H1 (cell line): ENCODE data around the gene RNF214. TPM values are rescaled to one million over a fixed set of nuclear protein-coding genes. Genes with fewer than 3 reads are reported as not detected.

ENCODE experiments used
- CHD7 ChIP-seq: fragments of 300-600 bp; sonication (generic); IDR thresholded peaks from 2 replicates; pipeline ENCODE4 v1.7.1; 2012; ENCODE audit warnings: low read length, moderate library complexity, mild to moderate bottlenecking, inconsistent platforms; ENCODE audit not compliant: insufficient replicate concordance
- MAFK ChIP-seq: IDR thresholded peaks from 2 replicates; pipeline ENCODE4 v1.6.1; 2012; ENCODE audit warnings: low read depth, mild to moderate bottlenecking, improper control_type of control experiment, low read length
- TAF1 ChIP-seq: IDR thresholded peaks from 2 replicates; pipeline ENCODE4 v1.6.1; 2011; ENCODE audit warnings: mild to moderate bottlenecking, low read depth, low read length
- polyA plus RNA-seq, 7 experiments: library from polyadenylated mRNA; depleted of rRNA in 3 of 7; stranded (reverse) in 5 of 7; unstranded in 2 of 7; fragments of >200 nt in 5 of 7; fragments of 200-250 nt in 2 of 7; gene quantifications; 1 replicate in 5 of 7; 2 replicates in 1 of 7; 4 replicates in 1 of 7; pipeline versions ENCODE4 v1.2.1 to v1.2.3, GENCODE V29; 2011 to 2013; ENCODE audit warnings: missing spikeins in 2 of 7, mixed read lengths in 2 of 7
- total RNA-seq: library from RNA; stranded (reverse); fragmentation: NEBNext Ultra II Directional; extraction: Animal tissue kit (Norgen Biotek cat#: 25700); gene quantifications from 2 replicates; pipeline ENCODE4 v1.2.1, GENCODE V29; 2021

Gene RNF214
- total and polyA plus RNA-seq, 2 of the 8 experiments (the other 6 are each of a cell fraction or from before 2014, with no cell fraction given), result 34.9 to 35.6 TPM

- TF ChIP-seq CHD7, result no peak
- TF ChIP-seq MAFK, result no peak
- no peak for TF ChIP-seq TAF1
Measured at GRCh38 chr11:117225553-117226170, 6.8 kb upstream of the RNF214 start (continued).
